Peyer's patch (tissue), 4 donors: ENCODE measurements around the gene ZNF70.

Source experiments
- POLR2A ChIP-seq, 2 donors: fragments of 450-650 bp; IDR thresholded peaks; one replicate each; pipeline ENCODE4 v1.5.1; 2017; ENCODE audit warnings: antibody characterized with exemption in 2 of 2, mild to moderate bottlenecking in 2 of 2, moderate library complexity in 2 of 2
- TF ChIP-seq, protein P1 (sequence below), 6 experiments: fragments of 450-650 bp in 4 of 6; fragments of 200-600 bp in 2 of 6; sonication (generic) in 1 of 6; IDR thresholded peaks; one replicate each; pipeline ENCODE4 v1.5.1; 2017 to 2019; ENCODE audit warnings: antibody characterized with exemption in 6 of 6, mild to moderate bottlenecking in 3 of 6, moderate library complexity in 1 of 6

DNA sequence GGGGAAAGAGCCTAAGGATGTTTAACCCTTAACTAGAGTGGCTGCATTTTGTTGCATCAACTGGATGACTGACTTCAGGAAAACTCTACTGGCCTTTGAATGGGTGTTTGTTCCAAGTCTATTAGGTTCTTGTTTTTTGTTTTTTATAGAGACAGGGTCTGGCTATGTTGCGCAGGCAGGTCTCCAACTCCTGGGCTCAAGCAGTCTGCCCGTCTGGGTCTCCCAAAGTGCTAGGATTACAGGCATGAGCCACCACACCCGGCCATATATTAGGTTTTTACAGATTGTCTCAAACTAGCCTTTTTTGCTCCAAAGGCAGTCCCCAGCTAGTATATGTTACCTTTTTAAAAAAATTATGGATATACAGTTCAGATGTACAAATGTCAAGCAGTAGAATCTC, 37.0 kb upstream of the ZNF70 start:
- TF ChIP-seq POLR2A (IDR thresholded peaks at IDR 0.05) = no peak
- TF ChIP-seq, protein P1, sequence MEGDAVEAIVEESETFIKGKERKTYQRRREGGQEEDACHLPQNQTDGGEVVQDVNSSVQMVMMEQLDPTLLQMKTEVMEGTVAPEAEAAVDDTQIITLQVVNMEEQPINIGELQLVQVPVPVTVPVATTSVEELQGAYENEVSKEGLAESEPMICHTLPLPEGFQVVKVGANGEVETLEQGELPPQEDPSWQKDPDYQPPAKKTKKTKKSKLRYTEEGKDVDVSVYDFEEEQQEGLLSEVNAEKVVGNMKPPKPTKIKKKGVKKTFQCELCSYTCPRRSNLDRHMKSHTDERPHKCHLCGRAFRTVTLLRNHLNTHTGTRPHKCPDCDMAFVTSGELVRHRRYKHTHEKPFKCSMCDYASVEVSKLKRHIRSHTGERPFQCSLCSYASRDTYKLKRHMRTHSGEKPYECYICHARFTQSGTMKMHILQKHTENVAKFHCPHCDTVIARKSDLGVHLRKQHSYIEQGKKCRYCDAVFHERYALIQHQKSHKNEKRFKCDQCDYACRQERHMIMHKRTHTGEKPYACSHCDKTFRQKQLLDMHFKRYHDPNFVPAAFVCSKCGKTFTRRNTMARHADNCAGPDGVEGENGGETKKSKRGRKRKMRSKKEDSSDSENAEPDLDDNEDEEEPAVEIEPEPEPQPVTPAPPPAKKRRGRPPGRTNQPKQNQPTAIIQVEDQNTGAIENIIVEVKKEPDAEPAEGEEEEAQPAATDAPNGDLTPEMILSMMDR (IDR thresholded peaks at IDR 0.05) = no peak
